GM23338 (cell line): ENCODE results near the gene ARHGAP28. TPM values are rescaled to one million over a fixed set of nuclear protein-coding genes. Genes with fewer than 3 reads are reported as not detected.

Source experiments
- ATAC-seq: fragments of 200-7000 bp; cut with Tn5 transposase; 3 replicates; pipeline ENCODE4 v1.9.1; 2020
- DNase-seq: peaks from one replicate; pipeline ENCODE4 v3.0.0-alpha.2; 2015; ENCODE audit warnings: low spot score
- H2AFZ ChIP-seq: fragments of 200-600 bp; sonication (generic); 2 replicates; pipeline ENCODE4 v1.8.0; 2016; ENCODE audit warnings: antibody characterized with exemption, mild to moderate bottlenecking, moderate library complexity
- H3F3A ChIP-seq: fragments of 200-600 bp; sonication (generic); replicated peaks from 2 replicates; pipeline ENCODE4 v1.8.0; 2017; ENCODE audit warnings: antibody characterized with exemption, mixed run types, low read depth
- H3K27ac ChIP-seq: fragments of 200-600 bp; sonication (generic); 2 replicates; pipeline ENCODE4 v1.6.1; 2016; ENCODE audit warnings: low read depth
- H3K27me3 ChIP-seq: fragments of 200-600 bp; sonication (generic); 2 replicates; pipeline ENCODE4 v1.8.0; 2016; ENCODE audit warnings: mild to moderate bottlenecking, mixed run types, moderate library complexity; ENCODE audit not compliant: insufficient read depth
- H3K36me3 ChIP-seq: fragments of 200-600 bp; sonication (generic); 2 replicates; pipeline ENCODE4 v1.8.0; 2016; ENCODE audit warnings: mild to moderate bottlenecking; ENCODE audit not compliant: insufficient read depth
- H3K4me1 ChIP-seq: fragments of 200-600 bp; sonication (generic); 2 replicates; pipeline ENCODE4 v1.8.0; 2016; ENCODE audit warnings: mild to moderate bottlenecking, moderate library complexity; ENCODE audit not compliant: insufficient read depth
- H3K4me2 ChIP-seq: fragments of 200-600 bp; sonication (generic); 2 replicates; pipeline ENCODE4 v1.7.1; 2017; ENCODE audit warnings: mixed run types
- H3K4me3 ChIP-seq: fragments of 200-600 bp; sonication (generic); 2 replicates; pipeline ENCODE4 v1.6.1; 2016; ENCODE audit warnings: mixed run types
- H3K79me2 ChIP-seq: fragments of 200-600 bp; sonication (generic); replicated peaks from 2 replicates; pipeline ENCODE4 v1.8.0; 2017; ENCODE audit warnings: mild to moderate bottlenecking; ENCODE audit not compliant: insufficient read depth
- H3K9me2 ChIP-seq: fragments of 200-600 bp; sonication (generic); 2 replicates; pipeline ENCODE4 v1.8.0; 2017; ENCODE audit not compliant: insufficient read depth
- H4K20me1 ChIP-seq: fragments of 200-600 bp; sonication (generic); replicated peaks from 2 replicates; pipeline ENCODE4 v1.8.0; 2017; ENCODE audit warnings: mild to moderate bottlenecking; ENCODE audit not compliant: insufficient read depth
- H3K27ac Mint-ChIP-seq: 2 replicates; pipeline ENCODE4 v1.8.0; 2020; ENCODE audit warnings: inconsistent platforms, mild to moderate bottlenecking, moderate library complexity, mixed read lengths
- H3K27me3 Mint-ChIP-seq: 3 replicates; pipeline ENCODE4 v1.8.0; 2022; ENCODE audit warnings: low read depth, mild to moderate bottlenecking, moderate library complexity, mixed read lengths, inconsistent platforms; ENCODE audit not compliant: insufficient read depth, poor library complexity
- H3K36me3 Mint-ChIP-seq: 3 replicates; pipeline ENCODE4 v1.8.0; 2021; ENCODE audit warnings: low read depth, mild to moderate bottlenecking, inconsistent platforms, moderate library complexity, mixed read lengths
- H3K4me1 Mint-ChIP-seq: 3 replicates; pipeline ENCODE4 v1.8.0; 2020; ENCODE audit warnings: mild to moderate bottlenecking, inconsistent platforms, mixed read lengths
- H3K4me3 Mint-ChIP-seq: 3 replicates; pipeline ENCODE4 v1.8.0; 2021; ENCODE audit warnings: moderate library complexity, mild to moderate bottlenecking, inconsistent platforms, mixed read lengths
- H3K9me3 Mint-ChIP-seq: 3 replicates; pipeline ENCODE4 v1.8.0; 2020; ENCODE audit warnings: moderate library complexity, mild to moderate bottlenecking, inconsistent platforms, mixed read lengths
- CREB1 ChIP-seq: fragments of 250-450 bp; sonication (Bioruptor Pico); IDR thresholded peaks from 2 replicates; pipeline ENCODE4 v1.5.0; 2020; ENCODE audit warnings: low read depth, mild to moderate bottlenecking, moderate library complexity
- CTCF ChIP-seq, 2 experiments: fragments of 200-600 bp in 1 of 2; sonication (generic) in 1 of 2; conservative IDR thresholded peaks; 2 replicates each; pipeline versions ENCODE4 v1.5.1 to v1.6.1; 2016 to 2017; ENCODE audit warnings: antibody characterized with exemption in 2 of 2, low read depth in 2 of 2, mild to moderate bottlenecking in 2 of 2, moderate library complexity in 1 of 2
- EZH2 ChIP-seq: fragments of 200-600 bp; sonication (generic); IDR thresholded peaks from one replicate; pipeline ENCODE4 v1.8.0; 2017; ENCODE audit warnings: antibody characterized with exemption, mild to moderate bottlenecking, low read depth; ENCODE audit not compliant: unreplicated experiment
- JUNB ChIP-seq: IDR thresholded peaks from one replicate; pipeline ENCODE4 v1.6.1; 2016; ENCODE audit warnings: antibody characterized with exemption; ENCODE audit not compliant: unreplicated experiment
- POLR2AphosphoS5 ChIP-seq: IDR thresholded peaks from 2 replicates; pipeline ENCODE4 v1.6.1; 2016; ENCODE audit warnings: antibody characterized with exemption, low read depth
- REST ChIP-seq: IDR thresholded peaks from one replicate; pipeline ENCODE4 v1.6.1; 2018; ENCODE audit warnings: antibody characterized with exemption; ENCODE audit not compliant: unreplicated experiment
- STAT1 ChIP-seq: IDR thresholded peaks from one replicate; pipeline ENCODE4 v1.6.1; 2016; ENCODE audit warnings: antibody characterized with exemption; ENCODE audit not compliant: unreplicated experiment
- ZNF114 ChIP-seq: fragments of 250-450 bp; sonication (Bioruptor Pico); IDR thresholded peaks from 2 replicates; pipeline ENCODE4 v1.5.0; 2020; ENCODE audit warnings: mild to moderate bottlenecking, moderate library complexity
- ZNF331 ChIP-seq: fragments of 250-450 bp; sonication (Bioruptor Pico); IDR thresholded peaks from 2 replicates; pipeline ENCODE4 v1.5.0; 2020; ENCODE audit warnings: low read depth, mild to moderate bottlenecking, moderate library complexity
- ZNF462 ChIP-seq: fragments of 250-450 bp; sonication (Bioruptor Pico); IDR thresholded peaks from 2 replicates; pipeline ENCODE4 v1.5.0; 2020; ENCODE audit warnings: mild to moderate bottlenecking, moderate library complexity
- polyA plus RNA-seq: library from polyadenylated mRNA; unstranded; fragments of >200 nt; fragmentation: Nextera tagmentation; extraction: Ambion mirVana; gene quantifications from 2 replicates; pipeline ENCODE4 v1.2.1, GENCODE V29; 2016
- total RNA-seq: library from RNA; depleted of rRNA; stranded (reverse); fragments of >200 nt; shearing (Covaris generic); gene quantifications from 2 replicates; pipeline ENCODE4 v1.2.3, GENCODE V29; 2014

ARHGAP28 gene
- total and polyA plus RNA-seq, 2 experiments from 2014 or later, result 2.8 to 9.6 TPM

GRCh38 chr18:6943143-6943542 is 213.6 kb downstream of the ARHGAP28 start:
- Histone ChIP-seq H3K9me2 (no peaks in the 10 kb centered on the region), H3K4me3 (no peak overlapping the region), H3K79me2 (no peaks in the 10 kb centered on the region), H3K36me3 (peaks cover 5% of the 10 kb centered on the region; the same call in 1 of the 2 replicates), H3F3A (no peaks in the 10 kb centered on the region), H3K27me3 (no peaks in the 10 kb centered on the region), H3K4me2 (no peak overlapping the region), H2AFZ (no peak overlapping the region), H3K4me1 (no peaks in the 10 kb centered on the region), H3K27ac (no peak overlapping the region), H4K20me1 (no peaks in the 10 kb centered on the region)
- H3K9me3 Mint-ChIP-seq, result no peaks in the 10 kb centered on the region
- peaks cover 29% of the 10 kb centered on the region for H3K36me3 Mint-ChIP-seq
- TF ChIP-seq CTCF (conservative IDR thresholded peaks at IDR 0.05; ENCODE audit: low read depth in 2 of 2), result no peak
- TF ChIP-seq JUNB, result no peak
- no peak for TF ChIP-seq ZNF114 (CRISPR knock-in tag)
- H3K27me3 Mint-ChIP-seq, result peaks cover 2% of the 10 kb centered on the region
- DNase-seq, result no peak
- ATAC-seq, result no peak
- no peaks in the 10 kb centered on the region for H3K4me1 Mint-ChIP-seq
- no peak overlapping the region for H3K4me3 Mint-ChIP-seq
- H3K27ac Mint-ChIP-seq, result no peak overlapping the region

GRCh38 chr18:6947338-6948030 is 218.0 kb downstream of the ARHGAP28 start:
- peaks cover 7% of the 10 kb centered on the region for H3K4me1 Mint-ChIP-seq
- Histone ChIP-seq H3K36me3 (peaks cover 7% of the 10 kb centered on the region; the same call in 1 of the 2 replicates), H3K9me2 (no peaks in the 10 kb centered on the region), H3K4me1 (no peaks in the 10 kb centered on the region), H4K20me1 (peaks cover 4% of the 10 kb centered on the region; the same call in 1 of the 2 replicates), H3K79me2 (no peaks in the 10 kb centered on the region), H3K4me3 (no peak overlapping the region), H3K27ac (no peak overlapping the region), H2AFZ (no peak overlapping the region), H3K27me3 (no peaks in the 10 kb centered on the region), H3F3A (no peaks in the 10 kb centered on the region), H3K4me2 (no peak overlapping the region)
- H3K36me3 Mint-ChIP-seq, result peaks cover 37% of the 10 kb centered on the region
- no peak overlapping the region for H3K27ac Mint-ChIP-seq
- no peak overlapping the region for H3K4me3 Mint-ChIP-seq
- H3K9me3 Mint-ChIP-seq, result no peaks in the 10 kb centered on the region
- DNase-seq, result no peak
- peaks cover 2% of the 10 kb centered on the region for H3K27me3 Mint-ChIP-seq
- ATAC-seq, result no peak
- no peak for TF ChIP-seq POLR2AphosphoS5
- no peak for TF ChIP-seq CREB1
- TF ChIP-seq STAT1, result no peak
- TF ChIP-seq REST, result no peak
- no peak for TF ChIP-seq ZNF462 (CRISPR knock-in tag)
- TF ChIP-seq JUNB, result no peak
- TF ChIP-seq EZH2, result no peak
- no peak for TF ChIP-seq ZNF331
